Activated naive CD8-positive, alpha-beta T cell treated with anti-CD3 and anti-CD28 coated beads, Interleukin-2, amount 10 ng/mL, durations not matched to agents 7 days and 5 days (primary cell): Measurements from ENCODE around the gene TMEM175. TPM values are rescaled to one million over a fixed set of nuclear protein-coding genes. Genes with fewer than 3 reads are reported as not detected.

ENCODE experiments used
- ATAC-seq: fragments of 150-1000 bp; cut with Tn5 transposase; one replicate; pipeline ENCODE4 v1.10.0; 2021; ENCODE audit warnings: low read depth, moderate library complexity
- POLR2A ChIA-PET: fragments of 350-600 bp; sonication (Branson Sonifier 250); formaldehyde crosslinking; loops from one replicate; lab custom pipeline; 2021; ENCODE audit warnings: antibody characterized with exemption; lab: Charles Lee
- DNase-seq: peaks from one replicate; pipeline ENCODE4 v3.0.0; 2021
- H3K27ac Mint-ChIP-seq: one replicate; pipeline ENCODE4 v1.8.0; 2022; ENCODE audit warnings: mild to moderate bottlenecking, mixed read lengths
- H3K27me3 Mint-ChIP-seq: one replicate; pipeline ENCODE4 v1.8.0; 2022; ENCODE audit warnings: mild to moderate bottlenecking, moderate library complexity, mixed read lengths
- H3K36me3 Mint-ChIP-seq: one replicate; pipeline ENCODE4 v1.8.0; 2021; ENCODE audit warnings: mild to moderate bottlenecking, mixed read lengths
- H3K4me1 Mint-ChIP-seq: one replicate; pipeline ENCODE4 v1.8.0; 2021; ENCODE audit warnings: mixed read lengths
- H3K4me3 Mint-ChIP-seq: one replicate; pipeline ENCODE4 v1.8.0; 2022; ENCODE audit warnings: mild to moderate bottlenecking, moderate library complexity, mixed read lengths
- H3K9me3 Mint-ChIP-seq: one replicate; pipeline ENCODE4 v1.8.0; 2021; ENCODE audit warnings: mixed read lengths
- total RNA-seq, 2 experiments: library from RNA; stranded (reverse); gene quantifications; one replicate each; pipeline ENCODE4 v1.2.3, GENCODE V29; 2021

The TMEM175 gene
- total RNA-seq, 2 experiments from 2014 or later: 38.2 to 39.8 TPM

DNA sequence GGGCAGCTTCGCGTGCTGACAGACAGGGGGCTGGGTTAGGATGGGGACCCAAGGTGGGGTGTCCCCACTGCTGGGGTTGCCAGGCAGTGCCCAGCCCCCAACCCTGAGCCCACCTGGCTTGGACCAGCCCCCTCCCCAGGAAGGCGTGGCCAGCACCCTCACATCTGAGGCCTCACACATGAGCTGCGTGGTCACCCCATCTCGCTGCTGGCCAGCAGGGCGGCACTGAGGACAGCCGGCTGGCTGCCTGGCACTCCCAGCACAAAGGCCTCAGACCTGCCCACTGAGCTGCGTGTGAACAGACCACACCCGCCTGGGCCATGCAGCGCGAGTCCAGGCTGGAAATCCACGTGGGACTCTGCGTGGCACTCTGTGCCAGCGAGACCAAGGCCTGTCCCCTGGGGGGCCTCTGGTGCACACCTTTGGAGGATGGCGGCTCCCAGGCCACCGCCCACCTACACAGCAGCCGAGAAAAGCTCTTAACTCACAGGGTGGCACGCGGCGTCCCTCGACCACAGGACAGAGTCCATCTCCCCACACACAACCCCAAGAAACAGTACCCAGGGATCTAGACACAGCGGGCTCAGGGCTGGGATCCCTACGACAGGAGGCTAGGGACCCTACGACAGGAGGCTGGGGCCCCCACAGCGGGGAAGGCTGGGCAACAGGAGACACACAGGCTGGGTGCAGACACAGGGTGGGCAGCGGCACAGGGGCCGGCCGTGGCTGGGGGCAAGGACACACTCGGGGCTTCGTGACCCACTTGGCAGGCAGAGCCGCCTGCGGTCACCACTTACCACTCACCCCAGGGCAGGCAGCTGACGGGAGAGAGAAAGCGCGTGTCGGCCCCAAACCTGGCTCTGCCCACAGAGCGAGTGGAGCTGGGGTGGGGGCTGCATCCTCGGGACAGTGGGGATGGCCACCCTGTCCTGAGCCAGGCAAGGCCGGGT, 31.3 kb downstream of the TMEM175 start:
- no peak for ATAC-seq
- Mint-ChIP-seq H3K4me1 (no peaks in the 10 kb centered on the region), H3K27me3 (no peaks in the 10 kb centered on the region), H3K27ac (no peak overlapping the region), H3K9me3 (no peaks in the 10 kb centered on the region), H3K36me3 (peaks cover 1% of the 10 kb centered on the region), H3K4me3 (no peak overlapping the region)
- DNase-seq: no peak
- POLR2A ChIA-PET: no interaction called here

DNA sequence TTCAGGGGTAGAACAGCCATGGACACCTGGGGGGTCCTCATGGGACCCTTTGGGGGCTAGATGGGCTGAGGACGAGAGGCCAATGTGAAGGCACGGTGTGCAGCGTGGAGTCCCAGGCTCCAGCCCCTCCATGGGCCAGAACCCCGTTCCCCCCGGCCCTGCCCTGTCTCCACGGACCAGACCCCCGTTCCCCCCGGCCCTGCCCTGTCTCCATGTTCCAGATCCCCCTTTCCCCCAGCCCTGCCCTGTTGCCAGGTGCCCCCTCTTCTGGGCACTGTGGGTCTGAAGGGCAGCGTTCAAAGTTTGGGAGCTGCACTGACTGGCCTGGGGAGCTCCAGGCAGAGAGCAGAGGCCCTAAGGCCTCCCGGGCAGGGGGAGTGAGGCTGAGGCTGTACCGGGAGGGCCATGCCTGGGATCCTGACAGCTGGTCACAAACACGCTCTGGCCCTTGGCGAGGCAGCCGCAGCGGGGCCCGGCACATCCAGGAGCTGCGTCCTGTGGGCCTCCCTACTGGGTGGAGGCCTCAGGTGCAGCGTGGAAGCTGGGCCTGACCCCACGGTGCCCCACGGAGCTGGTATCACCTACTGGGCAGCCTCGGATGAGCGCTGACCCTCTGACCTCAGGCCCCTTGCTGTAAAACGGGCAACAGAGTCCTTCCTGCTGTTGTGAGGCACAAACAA, 32.2 kb downstream of the TMEM175 start:
- ATAC-seq (no peak), DNase-seq (no peak)
- no peaks in the 10 kb centered on the region for H3K9me3 Mint-ChIP-seq
- no peak overlapping the region for H3K4me3 Mint-ChIP-seq
- POLR2A ChIA-PET: no interaction called here
- no peaks in the 10 kb centered on the region for H3K27me3 Mint-ChIP-seq
- H3K4me1 Mint-ChIP-seq: no peaks in the 10 kb centered on the region
- H3K27ac Mint-ChIP-seq: no peak overlapping the region
- H3K36me3 Mint-ChIP-seq: peaks cover 1% of the 10 kb centered on the region

DNA sequence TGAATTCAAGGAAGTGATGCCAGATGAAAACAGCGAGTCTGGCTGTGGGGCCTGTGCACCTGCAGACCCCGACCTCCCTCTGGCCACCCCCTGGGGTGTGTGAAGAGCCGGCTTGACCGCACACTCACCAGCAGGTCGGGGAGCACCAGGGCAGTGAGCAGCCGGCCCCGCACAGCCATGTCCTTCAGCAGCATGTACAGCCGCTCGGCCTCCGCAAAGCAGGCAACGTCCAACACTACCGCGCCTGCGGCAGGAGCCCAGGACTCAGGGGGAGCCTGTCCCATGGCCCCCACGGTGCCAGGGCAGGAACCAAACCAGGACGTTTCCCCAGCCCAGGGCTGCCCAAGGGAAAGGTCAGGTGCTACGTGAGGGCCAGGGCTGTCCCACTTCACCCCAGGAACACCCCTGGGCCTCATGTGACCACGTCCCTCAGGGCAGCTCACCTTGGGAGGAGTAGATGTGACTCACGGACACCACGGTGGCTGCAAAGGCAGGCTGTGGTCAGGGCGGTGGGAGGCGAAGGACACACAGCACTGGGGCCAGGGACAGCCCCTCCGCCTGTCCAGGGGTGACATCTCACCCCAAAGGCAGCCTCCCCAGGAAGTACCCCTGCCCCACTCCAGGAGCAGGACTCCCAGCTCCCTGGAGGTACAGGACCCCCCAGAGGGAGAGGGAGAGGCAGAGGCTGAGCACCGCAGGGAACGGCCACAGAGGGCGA, 32.9 kb downstream of the TMEM175 start:
- Mint-ChIP-seq H3K27me3 (no peaks in the 10 kb centered on the region), H3K4me1 (peaks cover under 1% of the 10 kb centered on the region), H3K27ac (no peak overlapping the region), H3K4me3 (no peak overlapping the region), H3K36me3 (peaks cover 1% of the 10 kb centered on the region), H3K9me3 (no peaks in the 10 kb centered on the region)
- POLR2A ChIA-PET: no interaction called here
- ATAC-seq (no peak), DNase-seq (no peak)

GRCh38 chr4:965766-966134, 33.5 kb downstream of the TMEM175 start:
- POLR2A ChIA-PET: no interaction called here
- H3K27me3 Mint-ChIP-seq: no peaks in the 10 kb centered on the region
- peaks cover 6% of the 10 kb centered on the region for H3K4me1 Mint-ChIP-seq
- H3K27ac Mint-ChIP-seq: no peak overlapping the region
- H3K36me3 Mint-ChIP-seq: peaks cover 1% of the 10 kb centered on the region
- ATAC-seq (no peak), DNase-seq (no peak)
- H3K4me3 Mint-ChIP-seq: no peak overlapping the region
- H3K9me3 Mint-ChIP-seq: no peaks in the 10 kb centered on the region

GRCh38 chr4:966266-967112, 34.2 kb downstream of the TMEM175 start:
- no peak overlapping the region for H3K4me3 Mint-ChIP-seq
- H3K27me3 Mint-ChIP-seq: no peaks in the 10 kb centered on the region
- no peak for ATAC-seq
- POLR2A ChIA-PET: no interaction called here
- no peak overlapping the region for H3K27ac Mint-ChIP-seq
- DNase-seq: no peak
- H3K36me3 Mint-ChIP-seq: peaks cover 1% of the 10 kb centered on the region
- no peaks in the 10 kb centered on the region for H3K9me3 Mint-ChIP-seq
- H3K4me1 Mint-ChIP-seq: peaks cover 7% of the 10 kb centered on the region

DNA sequence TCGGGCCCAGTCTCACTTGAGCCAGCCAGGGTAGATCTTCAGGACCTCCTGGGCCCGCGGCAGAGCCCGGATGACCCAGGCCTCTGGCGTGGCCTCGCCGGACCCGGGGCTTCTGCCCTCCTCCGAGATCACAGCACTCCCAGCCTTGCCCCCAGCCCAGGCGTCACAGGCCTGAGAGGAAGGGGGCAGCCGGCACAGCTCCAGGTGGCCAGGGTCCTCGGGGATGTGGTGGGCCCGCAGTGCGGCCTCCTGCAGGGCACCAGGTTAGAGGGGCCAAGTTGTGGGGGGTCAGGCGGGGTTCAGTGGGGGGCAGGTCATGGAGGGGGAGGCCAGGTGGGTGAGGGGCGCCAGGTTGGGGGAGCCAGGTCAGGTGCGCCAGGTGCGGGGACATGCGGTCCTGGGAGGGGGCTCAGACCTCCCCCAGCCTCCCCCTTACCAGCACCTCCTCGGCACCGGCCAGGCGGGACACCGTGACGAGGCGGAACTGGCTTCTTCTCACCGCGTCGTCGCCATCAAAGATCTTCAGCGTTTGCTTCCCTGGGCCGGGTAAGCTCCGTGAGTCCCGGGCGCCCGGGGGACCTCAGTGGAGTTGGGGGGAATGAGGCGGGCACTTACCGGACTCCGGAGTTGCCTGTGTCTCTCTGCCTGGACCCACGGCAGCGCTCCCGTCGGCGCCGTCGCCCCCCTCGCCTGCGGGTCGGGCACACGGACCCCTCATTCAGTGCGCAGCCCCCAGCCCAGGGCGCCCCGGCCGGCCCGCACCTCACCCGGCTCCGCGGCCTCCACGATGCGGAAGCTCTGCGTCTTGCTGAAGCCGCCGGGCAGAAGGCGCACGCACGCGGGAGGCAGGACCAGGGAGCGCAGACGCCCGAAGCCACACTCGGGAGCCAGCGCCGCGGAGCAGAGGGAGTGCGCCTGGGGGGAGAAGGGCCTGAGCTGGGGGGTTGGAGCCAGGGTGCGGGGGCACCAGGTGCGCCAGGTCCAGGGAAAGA, 35.1 kb downstream of the TMEM175 start:
- Mint-ChIP-seq H3K27me3 (no peaks in the 10 kb centered on the region), H3K27ac (no peak overlapping the region), H3K9me3 (no peaks in the 10 kb centered on the region), H3K36me3 (peaks cover 1% of the 10 kb centered on the region), H3K4me1 (peaks cover 7% of the 10 kb centered on the region), H3K4me3 (no peak overlapping the region)
- ATAC-seq (no peak), DNase-seq (no peak)
- POLR2A ChIA-PET: no interaction called here

DNA sequence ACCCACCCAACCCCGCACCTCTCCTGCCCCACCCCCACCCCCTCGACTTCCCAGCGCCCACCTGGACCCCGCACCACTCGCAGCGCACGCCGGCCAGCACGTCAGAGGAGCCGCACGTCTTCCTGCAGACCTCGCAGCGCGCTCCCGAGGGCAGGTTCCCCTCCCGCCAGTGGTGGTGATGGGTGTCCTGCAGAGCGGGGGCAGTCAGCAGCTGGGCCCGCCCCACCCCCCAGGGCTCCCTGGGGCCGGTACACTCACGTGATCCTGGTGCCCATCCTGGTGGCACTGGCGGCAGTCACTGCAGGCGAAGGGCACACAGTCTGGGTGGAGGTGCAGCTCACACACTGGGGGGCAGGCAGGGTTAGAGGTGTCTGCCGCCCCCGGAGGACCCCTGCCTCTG, 36.0 kb downstream of the TMEM175 start:
- ATAC-seq (no peak), DNase-seq (no peak)
- Mint-ChIP-seq H3K9me3 (no peaks in the 10 kb centered on the region), H3K4me1 (peaks cover 7% of the 10 kb centered on the region), H3K36me3 (peaks cover 1% of the 10 kb centered on the region), H3K27me3 (no peaks in the 10 kb centered on the region), H3K4me3 (no peak overlapping the region), H3K27ac (no peak overlapping the region)
- POLR2A ChIA-PET: no interaction called here

DNA sequence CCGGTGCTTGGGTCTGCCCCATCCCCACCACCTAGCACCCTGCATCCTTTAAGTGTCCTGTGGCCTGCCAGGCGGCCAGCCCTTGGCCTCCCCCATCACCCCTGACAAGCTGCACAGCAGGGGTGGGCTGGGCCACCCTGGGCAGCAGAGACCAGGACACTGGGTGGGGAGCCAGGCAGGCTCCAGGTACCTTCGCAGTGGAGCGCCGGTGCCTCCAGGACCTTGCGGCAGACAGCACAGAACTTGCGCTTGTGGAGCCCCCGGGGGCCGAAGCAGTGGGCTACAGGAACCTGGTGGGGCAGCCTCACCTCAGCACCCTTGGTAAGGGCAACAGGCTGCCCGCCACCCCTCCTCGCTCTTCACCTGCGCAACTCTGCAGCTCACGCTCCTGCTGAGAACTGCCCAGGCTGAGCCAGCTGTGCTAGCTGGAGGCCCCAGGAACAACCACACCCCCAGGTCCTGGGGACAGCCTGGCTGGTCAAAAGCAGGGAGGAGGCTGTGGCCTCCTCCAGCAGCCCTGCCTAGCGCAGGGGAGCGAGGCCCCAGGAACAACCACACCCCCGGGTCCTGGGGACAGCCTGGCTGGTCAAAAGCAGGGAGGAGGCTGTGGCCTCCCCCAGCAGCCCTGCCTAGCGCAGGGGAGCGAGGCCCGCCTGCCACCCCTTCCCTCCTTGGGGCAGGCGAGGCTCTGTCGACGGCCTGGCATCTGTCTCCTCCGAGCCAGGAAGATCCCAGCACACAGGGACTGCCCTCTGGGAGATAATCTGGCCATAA, 36.5 kb downstream of the TMEM175 start:
- peaks cover 7% of the 10 kb centered on the region for H3K4me1 Mint-ChIP-seq
- H3K27ac Mint-ChIP-seq: no peak overlapping the region
- no peak overlapping the region for H3K4me3 Mint-ChIP-seq
- POLR2A ChIA-PET: no interaction called here
- no peaks in the 10 kb centered on the region for H3K9me3 Mint-ChIP-seq
- H3K27me3 Mint-ChIP-seq: no peaks in the 10 kb centered on the region
- ATAC-seq (no peak), DNase-seq (no peak)
- H3K36me3 Mint-ChIP-seq: peaks cover 1% of the 10 kb centered on the region

- Mint-ChIP-seq H3K27ac (no peak overlapping the region), H3K36me3 (peaks cover 1% of the 10 kb centered on the region), H3K27me3 (no peaks in the 10 kb centered on the region), H3K4me1 (peaks cover 7% of the 10 kb centered on the region), H3K9me3 (no peaks in the 10 kb centered on the region), H3K4me3 (no peak overlapping the region)
- no peak for DNase-seq
- ATAC-seq: no peak
- POLR2A ChIA-PET: interaction anchor here (1.0 kb wide), 1 partner anchor 40 kb away, joined by 3 read pairs; no protein-coding TSS in a partner anchor
Observed at GRCh38 chr4:970046-970745, 37.9 kb downstream of the TMEM175 start.

DNA sequence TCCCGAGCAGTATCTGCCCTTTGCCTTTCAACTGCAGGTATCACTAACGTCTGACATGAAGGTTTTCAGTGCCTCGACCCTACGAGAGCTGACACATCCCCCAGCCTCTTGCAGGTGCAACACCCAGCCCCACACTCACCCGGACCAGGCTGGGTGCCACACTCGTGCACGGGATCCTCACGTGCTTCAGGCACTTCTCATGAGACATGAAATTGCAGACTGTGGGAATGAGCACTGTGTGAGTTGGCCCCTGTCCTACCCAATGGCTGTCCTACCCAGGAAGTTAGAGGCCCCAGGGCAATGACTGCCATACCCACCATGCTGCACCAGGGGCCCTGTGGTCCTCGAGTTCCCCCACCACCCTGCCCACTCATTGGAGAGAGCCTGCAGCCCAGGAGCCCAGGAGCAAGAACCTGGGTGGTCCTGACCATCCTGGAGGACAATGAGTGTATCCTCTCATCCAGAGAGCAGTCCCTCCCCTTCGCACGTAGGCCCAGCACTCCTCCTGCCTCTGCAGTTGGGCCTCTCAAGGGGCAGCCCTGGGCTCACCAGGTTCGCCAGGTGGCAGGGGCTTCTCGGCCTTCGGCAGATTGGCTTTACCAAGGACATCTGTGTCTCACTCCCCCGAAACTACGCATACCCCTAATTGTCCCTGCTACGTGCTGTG, 38.7 kb downstream of the TMEM175 start:
- Mint-ChIP-seq H3K4me3 (peak overlapping the region; percentile 22), H3K27ac (no peak overlapping the region), H3K27me3 (no peaks in the 10 kb centered on the region), H3K36me3 (peaks cover under 1% of the 10 kb centered on the region), H3K4me1 (peaks cover 7% of the 10 kb centered on the region), H3K9me3 (no peaks in the 10 kb centered on the region)
- ATAC-seq (no peak), DNase-seq (no peak)
- POLR2A ChIA-PET: interaction anchor here (1.0 kb wide), 1 partner anchor 41 kb away, joined by 3 read pairs; no protein-coding TSS in a partner anchor
